Pancreas (tissue), 10 donors: Measurements from ENCODE around the gene MRPL23. TPM values are rescaled to one million over a fixed set of nuclear protein-coding genes. Genes with fewer than 3 reads are reported as not detected.

ENCODE experiments used
- ATAC-seq, 4 donors: fragments of 200-7000 bp; cut with Tn5 transposase; one replicate each; pipeline versions ENCODE4 v1.8.0 to v1.9.1; 2020; ENCODE audit warnings: mild to moderate bottlenecking in 4 of 4, moderate library complexity in 4 of 4
- DNase-seq, 6 donors: peaks; one replicate each; pipeline ENCODE4 v3.0.0-alpha.2; 2020
- FAIRE-seq: peaks from 2 replicates; lab custom pipeline; 2012; peaks lifted over from hg19 to GRCh38; lab: Jason Lieb, UNC
- H3K27ac ChIP-seq, 4 donors: fragments of 200-600 bp; sonication (generic); 1 replicate in 3 of 4; 2 replicates in 1 of 4; pipeline versions ENCODE4 v1.5.0 to v1.8.0; 2020
- H3K27me3 ChIP-seq, 4 donors: fragments of 200-600 bp; one replicate each; pipeline ENCODE4 v1.8.0; 2021
- H3K36me3 ChIP-seq, 3 donors: fragments of 200-600 bp; sonication (generic) in 1 of 3; one replicate each; pipeline versions ENCODE4 v1.5.0 to v1.8.0; 2020 to 2021
- H3K4me1 ChIP-seq, 3 donors: fragments of 200-600 bp; one replicate each; pipeline ENCODE4 v1.8.0; 2021
- H3K4me3 ChIP-seq, 4 donors: fragments of 200-600 bp; sonication (generic) in 2 of 4; one replicate each; pipeline versions ENCODE4 v1.5.0 to v1.8.0; 2020 to 2021
- H3K9me3 ChIP-seq, 4 donors: fragments of 200-600 bp; one replicate each; pipeline ENCODE4 v1.8.0; 2021
- CTCF ChIP-seq, 4 donors: fragments of 200-600 bp; sonication (generic) in 3 of 4; IDR thresholded peaks; one replicate each; pipeline versions ENCODE4 v1.5.0 to v1.8.0; 2021; ENCODE audit warnings: antibody characterized with exemption in 4 of 4
- WGBS, 2 donors: extraction: QIAGEN DNeasy Blood & Tissue Kit; methylation state at CpG; one replicate each; pipeline ENCODE4 v1.1.7; 2013; 5-methylcytosine and 5-hydroxymethylcytosine counted together
- intact Hi-C, 3 donors: fragments of 100-400 bp; cut with DNase I; formaldehyde crosslinking; loops; one replicate each; pipeline versions ENCODE4 v1.11.1 to v1.14.2; 2022
- polyA plus RNA-seq, 2 donors: library from polyadenylated mRNA; stranded (reverse); fragments of 200-250 nt; gene quantifications; one replicate each; pipeline ENCODE4 v1.2.3, GENCODE V29; 2013
- total RNA-seq, 6 donors: library from RNA; stranded (reverse); fragmentation: NEBNext Ultra II Directional in 4 of 6; extraction: Animal tissue kit (Norgen Biotek cat#: 25700) in 4 of 6; gene quantifications; one replicate each; pipeline versions ENCODE4 v1.2.1 to v1.2.4, GENCODE V29; 2021 to 2023
- donor health status: healthy with polysubstance abuse.
- donor health status: DM: no; HTN: no; CAD: no; lungs with moderate emphysema.
- donor health status: DM: no; HTN: no; CAD: no.
- donor health status: control.
- donor health status: control.
- donor health status: Bipolar disorder and iron deficiency.
- donor health status: DM: yes; HTN: yes; CAD: no.
- donor health status: DM: no; HTN: no; CAD: no.
- donor health status: DM: no; HTN: no; CAD: no.
- donor health status: DM: yes; HTN: yes; CAD: no.

MRPL23 gene
- total RNA-seq (10 to 100 TPM; 16.7 to 58.1 (median 31.5) TPM), polyA plus RNA-seq (10 to 100 TPM; 79.3 to 92.1 TPM)

GRCh38 chr11:1946812-1947484 lies at the start of gene MRPL23:
MRPL23 (plus strand) TSS chr11:1947332; CDS start chr11:1947363, 31 bp downstream.
- intact Hi-C loops, result loop anchor here in 2 of 3 donors (10.0 kb wide), 1 partner anchor 52 kb away; the partner anchor contains the start of gene PRR33 (in 2 of the 2)
- Histone ChIP-seq H3K4me3 (no peak within 1 kb of the TSS), H3K36me3 (no peaks in the 10 kb centered on the region), H3K4me1 (no peaks in the 10 kb centered on the region), H3K27me3 (no peaks in the 10 kb centered on the region), H3K27ac (no peak within 1 kb of the TSS), H3K9me3 (no peaks in the 10 kb centered on the region)
- WGBS, 2 donors, result 2% methylated on average over 9 of the region's 85 CpGs; no CpG with 5 or more reads in 1 of the 2 donors
- ATAC-seq (peak; percentile 83 to 86 (median 85)), FAIRE-seq (no peak), DNase-seq (peak in 1 of 6 donors; percentile 25)
- TF ChIP-seq CTCF (IDR thresholded peaks at IDR 0.05), result no peak

- no peaks in the 10 kb centered on the region for H3K27me3 ChIP-seq
- peak in 3 of 4 donors; percentile 50 to 80 (median 72) for ATAC-seq
- H3K36me3 ChIP-seq, result no peaks in the 10 kb centered on the region
- DNase-seq, result no peak
- intact Hi-C loops, result loop anchor here in 2 of 3 donors (10.0 kb wide), 1 partner anchor 46 kb away; the partner anchor contains the start of gene MRPL23 (in 2 of the 2)
- no peak overlapping the region for H3K27ac ChIP-seq
- peaks cover 0 to 9% (median 0%) of the 10 kb centered on the region in 3 donors for H3K4me1 ChIP-seq
- no peak for TF ChIP-seq CTCF (IDR thresholded peaks at IDR 0.05)
- 21 to 40% methylated on average over 4 of the region's 4 CpGs for WGBS, 2 donors
- FAIRE-seq, result no peak
- H3K4me3 ChIP-seq, result no peak overlapping the region
- no peaks in the 10 kb centered on the region for H3K9me3 ChIP-seq
These were observed 48.0 kb upstream of the MRPL23 start for GRCh38 chr11:1899090-1899489.

- Histone ChIP-seq H3K4me3 (no peak overlapping the region), H3K9me3 (no peaks in the 10 kb centered on the region), H3K27ac (no peak overlapping the region), H3K36me3 (no peaks in the 10 kb centered on the region), H3K4me1 (peaks cover 0 to 9% (median 0%) of the 10 kb centered on the region in 3 donors), H3K27me3 (no peaks in the 10 kb centered on the region)
- ATAC-seq (no peak), DNase-seq (no peak), FAIRE-seq (no peak)
- TF ChIP-seq CTCF (IDR thresholded peaks at IDR 0.05), result no peak
- intact Hi-C loops, result loop anchor here in 2 of 3 donors (10.0 kb wide), 1 partner anchor 45 kb away; the partner anchor contains the start of gene MRPL23 (in 2 of the 2)
- WGBS, 2 donors, result 93 to 97% methylated on average over 5 of the region's 5 CpGs
These were observed 47.4 kb upstream of the MRPL23 start for GRCh38 chr11:1899686-1900085.

GRCh38 chr11:1906181-1906580 lies 41.0 kb upstream of the MRPL23 start:
- FAIRE-seq, result no peak
- Histone ChIP-seq H3K27me3 (no peaks in the 10 kb centered on the region), H3K4me1 (no peaks in the 10 kb centered on the region), H3K27ac (no peak overlapping the region), H3K36me3 (no peaks in the 10 kb centered on the region), H3K9me3 (no peaks in the 10 kb centered on the region), H3K4me3 (no peak overlapping the region)
- no peak for TF ChIP-seq CTCF (IDR thresholded peaks at IDR 0.05)
- no peak for ATAC-seq
- 49 to 61% methylated on average over 5 of the region's 5 CpGs for WGBS, 2 donors
- intact Hi-C loops, result no loop called here
- DNase-seq, result no peak
